Retinal pigment epithelial cell (primary cell): ENCODE results near the gene CATSPERD.

ENCODE experiments used
- DNase-seq: peaks from one replicate; pipeline ENCODE4 v3.0.0-alpha.2; 2010; ENCODE audit warnings: low read depth
- H3K4me3 ChIP-seq: 2 replicates; pipeline ENCODE4 v1.5.1; 2011; ENCODE audit warnings: mild to moderate bottlenecking, low read length, control low read depth, moderate library complexity
- TF ChIP-seq, protein P1 (sequence below): conservative IDR thresholded peaks from 2 replicates; pipeline ENCODE4 v1.5.1; 2011; ENCODE audit warnings: low read depth, low read length, control low read depth, inconsistent platforms

The CATSPERD gene

DNA sequence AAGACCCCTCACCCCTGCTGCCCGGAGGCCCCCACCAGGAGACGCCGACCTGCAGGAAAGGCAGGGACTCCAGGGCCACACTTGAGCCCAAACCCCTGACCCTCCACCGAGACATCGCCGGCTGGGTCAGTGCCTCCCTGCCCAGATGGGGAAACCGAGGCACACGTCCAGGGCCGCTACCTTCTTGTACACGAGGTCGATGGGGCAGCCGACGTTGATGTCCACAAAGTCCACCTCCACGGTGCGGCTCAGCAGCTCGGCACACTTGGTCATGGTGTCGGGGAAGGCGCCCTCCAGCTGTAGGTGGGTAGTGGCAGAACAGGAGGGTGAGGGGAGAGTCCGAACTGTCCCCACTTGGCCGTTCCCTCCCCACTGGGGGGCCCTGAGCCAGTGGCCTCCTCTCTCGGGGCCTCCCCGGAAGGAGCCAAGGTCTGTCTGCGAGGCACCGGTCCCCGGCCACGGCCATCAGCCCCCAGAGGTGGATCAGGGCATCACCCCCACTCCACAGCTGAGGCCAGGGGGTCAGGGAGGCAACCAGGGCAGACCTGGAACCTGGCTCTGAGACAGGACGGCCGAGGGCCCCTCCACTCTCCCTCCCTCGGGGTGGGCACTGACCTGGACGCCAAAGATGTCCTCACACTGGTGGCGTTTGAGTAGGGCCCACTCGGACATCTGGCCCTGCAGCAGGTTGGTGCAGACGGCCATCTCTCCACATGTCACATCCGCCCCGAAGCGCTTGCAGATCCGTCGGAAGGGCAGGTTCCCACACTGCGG is 67.2 kb downstream of the CATSPERD start:
- TF ChIP-seq, protein P1, sequence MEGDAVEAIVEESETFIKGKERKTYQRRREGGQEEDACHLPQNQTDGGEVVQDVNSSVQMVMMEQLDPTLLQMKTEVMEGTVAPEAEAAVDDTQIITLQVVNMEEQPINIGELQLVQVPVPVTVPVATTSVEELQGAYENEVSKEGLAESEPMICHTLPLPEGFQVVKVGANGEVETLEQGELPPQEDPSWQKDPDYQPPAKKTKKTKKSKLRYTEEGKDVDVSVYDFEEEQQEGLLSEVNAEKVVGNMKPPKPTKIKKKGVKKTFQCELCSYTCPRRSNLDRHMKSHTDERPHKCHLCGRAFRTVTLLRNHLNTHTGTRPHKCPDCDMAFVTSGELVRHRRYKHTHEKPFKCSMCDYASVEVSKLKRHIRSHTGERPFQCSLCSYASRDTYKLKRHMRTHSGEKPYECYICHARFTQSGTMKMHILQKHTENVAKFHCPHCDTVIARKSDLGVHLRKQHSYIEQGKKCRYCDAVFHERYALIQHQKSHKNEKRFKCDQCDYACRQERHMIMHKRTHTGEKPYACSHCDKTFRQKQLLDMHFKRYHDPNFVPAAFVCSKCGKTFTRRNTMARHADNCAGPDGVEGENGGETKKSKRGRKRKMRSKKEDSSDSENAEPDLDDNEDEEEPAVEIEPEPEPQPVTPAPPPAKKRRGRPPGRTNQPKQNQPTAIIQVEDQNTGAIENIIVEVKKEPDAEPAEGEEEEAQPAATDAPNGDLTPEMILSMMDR: no peak
- no peak overlapping the region for H3K4me3 ChIP-seq
- no peak for DNase-seq

DNA sequence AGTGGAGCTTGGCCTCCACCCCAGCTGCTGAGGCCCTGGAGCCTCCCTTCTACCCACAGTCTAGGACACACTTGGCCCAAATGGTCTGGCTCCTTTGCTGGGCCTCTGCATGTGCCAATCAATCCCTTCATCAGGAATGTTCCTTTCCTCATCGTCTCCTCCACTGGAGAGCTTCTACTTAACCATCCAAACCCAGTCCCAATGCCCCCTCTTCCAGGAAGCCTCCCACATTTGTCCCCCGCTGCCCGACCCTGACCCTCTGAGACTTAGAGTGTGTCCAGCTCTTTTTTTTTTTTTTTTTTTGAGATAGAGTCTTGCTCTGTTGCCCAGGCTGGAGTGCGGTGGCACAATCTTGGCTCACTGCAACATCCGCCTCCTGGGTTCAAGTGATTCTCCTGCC is 68.0 kb downstream of the CATSPERD start:
- no peak overlapping the region for H3K4me3 ChIP-seq
- TF ChIP-seq, protein P1: no peak
- no peak for DNase-seq

GRCh38 chr19:5789351-5789761 is 68.9 kb downstream of the CATSPERD start:
- no peak overlapping the region for H3K4me3 ChIP-seq
- TF ChIP-seq, protein P1: no peak
- DNase-seq: no peak

GRCh38 chr19:5789886-5790558 is 69.6 kb downstream of the CATSPERD start:
- TF ChIP-seq, protein P1: no peak
- no peak for DNase-seq
- peak overlapping the region; percentile 91 for H3K4me3 ChIP-seq

GRCh38 chr19:5790559-5791520 is 70.4 kb downstream of the CATSPERD start, which contains the start of gene DUS3L:
Gene DUS3L (minus strand): TSS chr19:5791163. CDS start chr19:5791141, 22 bp downstream.
- DNase-seq: peak; percentile 94
- H3K4me3 ChIP-seq: peak within 1 kb of the TSS; percentile 91
- TF ChIP-seq, protein P1: no peak

GRCh38 chr19:5792224-5792623 is 71.8 kb downstream of the CATSPERD start:
- TF ChIP-seq, protein P1: no peak
- no peak overlapping the region for H3K4me3 ChIP-seq
- DNase-seq: no peak
